ENCODE measurements around the gene LONRF3. TPM values are rescaled to one million over a fixed set of nuclear protein-coding genes. Genes with fewer than 3 reads are reported as not detected.
"Not testable (repeated sequence)": the region's sequence is repeated elsewhere in the genome, so short reads cannot be mapped to it uniquely, and the experiment has no call there.

The LONRF3 gene
- total RNA-seq, 1 donor from 2014 or later: 2.8 TPM

- no peak for TF ChIP-seq CTCF (conservative IDR thresholded peaks at IDR 0.05; ENCODE audit: low read depth, low read length)
- DNase-seq (ENCODE audit: low read depth): no peak
- no peak overlapping the region for H3K4me3 ChIP-seq (ENCODE audit: low read depth, low read length)
Measured at GRCh38 chrX:118980761-118981160, 6.3 kb downstream of the LONRF3 start.

- no peak for TF ChIP-seq CTCF (conservative IDR thresholded peaks at IDR 0.05; ENCODE audit: low read depth, low read length)
- no peak overlapping the region for H3K4me3 ChIP-seq (ENCODE audit: low read depth, low read length)
- DNase-seq (ENCODE audit: low read depth): no peak
Measured at GRCh38 chrX:118983513-118983912, 9.1 kb downstream of the LONRF3 start.

- no peak overlapping the region for H3K4me3 ChIP-seq (ENCODE audit: low read depth, low read length)
- TF ChIP-seq CTCF (conservative IDR thresholded peaks at IDR 0.05; ENCODE audit: low read depth, low read length): no peak
- DNase-seq (ENCODE audit: low read depth): no peak
Measured at GRCh38 chrX:118988911-118989310, 14.5 kb downstream of the LONRF3 start.

- TF ChIP-seq CTCF (conservative IDR thresholded peaks at IDR 0.05; ENCODE audit: low read depth, low read length): no peak
- no peak overlapping the region for H3K4me3 ChIP-seq (ENCODE audit: low read depth, low read length)
Measured at GRCh38 chrX:118989886-118990285, 15.5 kb downstream of the LONRF3 start.

GRCh38 chrX:118990512-118991227, 16.3 kb downstream of the LONRF3 start:
- no peak for TF ChIP-seq CTCF (conservative IDR thresholded peaks at IDR 0.05; ENCODE audit: low read depth, low read length)
- no peak for DNase-seq (ENCODE audit: low read depth)
- no peak overlapping the region for H3K4me3 ChIP-seq (ENCODE audit: low read depth, low read length)

More at GRCh38 chrX:118989886-118990285, 15.5 kb downstream of the LONRF3 start:
- DNase-seq (ENCODE audit: low read depth): no peak

- not testable (repeated sequence) for DNase-seq (ENCODE audit: low read depth); H3K4me3 ChIP-seq (ENCODE audit: low read depth, low read length)
Measured at GRCh38 chrX:118992441-118993121, 18.2 kb downstream of the LONRF3 start.

GRCh38 chrX:119003462-119003861, 29.0 kb downstream of the LONRF3 start:
- no peak overlapping the region for H3K4me3 ChIP-seq (ENCODE audit: low read depth, low read length)
- TF ChIP-seq CTCF (conservative IDR thresholded peaks at IDR 0.05; ENCODE audit: low read depth, low read length): no peak
- no peak for DNase-seq (ENCODE audit: low read depth)

All from epithelial cell of proximal tubule (primary cell).